Measurements from ENCODE around the gene RPS2.
"Not testable (repeated sequence)": the region's sequence is repeated elsewhere in the genome, so short reads cannot be mapped to it uniquely, and the experiment has no call there.

- TF ChIP-seq SIN3A (IDR thresholded peaks at IDR 0.05; ENCODE audit: borderline replicate concordance, insufficient read depth, low read length); REST (IDR thresholded peaks at IDR 0.05; ENCODE audit: insufficient read depth in 1 of 2, low read depth in 2 of 2, low read length in 2 of 2); TAF1 (IDR thresholded peaks at IDR 0.05; ENCODE audit: borderline replicate concordance, insufficient read depth, low read length); FOXP2 (optimal IDR thresholded peaks at IDR 0.05; ENCODE audit: borderline replicate concordance, extremely low read depth, extremely low read length, insufficient read depth): not testable (repeated sequence)
- 0 out of 2 replicates have a peak, but pooled peaks have one; percentile 34 for TF ChIP-seq POLR2AphosphoS5 (IDR thresholded peaks at IDR 0.05; ENCODE audit: low read depth, low read length)
Measured at GRCh38 chr16:1962161-1963153, 2.2 kb downstream of the RPS2 start.

All from PFSK-1 (cell line).